Subcutaneous abdominal adipose tissue (tissue), 5 donors: Measurements from ENCODE around the gene KLKB1.

Experiments used
- H3K27ac ChIP-seq: one replicate; pipeline ENCODE4 v1.7.0; 2013; ENCODE audit warnings: low read depth, mild to moderate bottlenecking, inconsistent platforms, low read length, moderate library complexity
- H3K27me3 ChIP-seq, 5 donors: one replicate each; pipeline ENCODE4 v1.7.0; 2013; ENCODE audit warnings: low read length in 5 of 5, inconsistent platforms in 1 of 5; ENCODE audit not compliant: control insufficient read depth in 5 of 5, insufficient read depth in 4 of 5
- H3K36me3 ChIP-seq, 5 donors: one replicate each; pipeline ENCODE4 v1.7.0; 2013; ENCODE audit warnings: low read length in 5 of 5; ENCODE audit not compliant: control insufficient read depth in 5 of 5, insufficient read depth in 5 of 5
- H3K4me1 ChIP-seq, 5 donors: one replicate each; pipeline ENCODE4 v1.7.0; 2013; ENCODE audit warnings: low read length in 5 of 5, mild to moderate bottlenecking in 3 of 5, moderate library complexity in 1 of 5; ENCODE audit not compliant: control insufficient read depth in 5 of 5, insufficient read depth in 5 of 5
- H3K4me3 ChIP-seq, 5 donors: one replicate each; pipeline ENCODE4 v1.7.0; 2013; ENCODE audit warnings: low read length in 5 of 5, low read depth in 1 of 5
- H3K9ac ChIP-seq, 5 donors: one replicate each; pipeline ENCODE4 v1.7.0; 2013; ENCODE audit warnings: low read length in 5 of 5, mild to moderate bottlenecking in 4 of 5, moderate library complexity in 3 of 5
- H3K9me3 ChIP-seq, 5 donors: one replicate each; pipeline ENCODE4 v1.7.0; 2013; ENCODE audit warnings: low read length in 5 of 5; ENCODE audit not compliant: control insufficient read depth in 5 of 5
- donor health status: healthy.
- donor health status: healthy.
- donor health status: healthy.
- donor health status: healthy.
- donor health status: healthy.

Gene KLKB1

GRCh38 chr4:186285147-186285546 is 57.8 kb downstream of the KLKB1 start:
- no peak overlapping the region for H3K27ac ChIP-seq
- H3K36me3 ChIP-seq: no peaks in the 10 kb centered on the region
- H3K4me1 ChIP-seq: no peaks in the 10 kb centered on the region
- H3K27me3 ChIP-seq: peaks cover 0 to 3% (median 0%) of the 10 kb centered on the region in 5 donors
- no peak overlapping the region for H3K9ac ChIP-seq
- H3K9me3 ChIP-seq: no peaks in the 10 kb centered on the region
- no peak overlapping the region for H3K4me3 ChIP-seq

GRCh38 chr4:186286581-186286980 is 59.3 kb downstream of the KLKB1 start:
- Histone ChIP-seq H3K36me3 (no peaks in the 10 kb centered on the region), H3K27me3 (peaks cover 0 to 8% (median 0%) of the 10 kb centered on the region in 5 donors), H3K9me3 (no peaks in the 10 kb centered on the region), H3K27ac (no peak overlapping the region), H3K4me3 (no peak overlapping the region), H3K4me1 (no peaks in the 10 kb centered on the region), H3K9ac (no peak overlapping the region)

- no peak overlapping the region for H3K9ac ChIP-seq
- no peaks in the 10 kb centered on the region for H3K36me3 ChIP-seq
- H3K4me3 ChIP-seq: no peak overlapping the region
- H3K4me1 ChIP-seq: no peaks in the 10 kb centered on the region
- no peak overlapping the region for H3K27ac ChIP-seq
- no peaks in the 10 kb centered on the region for H3K9me3 ChIP-seq
- H3K27me3 ChIP-seq: peaks cover 0 to 8% (median 0%) of the 10 kb centered on the region in 5 donors
These were observed 64.1 kb downstream of the KLKB1 start for GRCh38 chr4:186291256-186291890.

GRCh38 chr4:186294160-186294559 is 66.9 kb downstream of the KLKB1 start:
- Histone ChIP-seq H3K9me3 (no peaks in the 10 kb centered on the region), H3K36me3 (no peaks in the 10 kb centered on the region), H3K9ac (no peak overlapping the region), H3K4me3 (no peak overlapping the region), H3K27me3 (peaks cover 4 to 25% (median 13%) of the 10 kb centered on the region in 5 donors), H3K4me1 (peaks cover 0 to 4% (median 0%) of the 10 kb centered on the region in 5 donors), H3K27ac (no peak overlapping the region)

- Histone ChIP-seq H3K9me3 (no peaks in the 10 kb centered on the region), H3K4me1 (peaks cover 0 to 4% (median 0%) of the 10 kb centered on the region in 5 donors), H3K27me3 (peaks cover 4 to 21% (median 13%) of the 10 kb centered on the region in 5 donors), H3K36me3 (no peaks in the 10 kb centered on the region), H3K27ac (no peak overlapping the region), H3K4me3 (no peak overlapping the region), H3K9ac (no peak overlapping the region)
These were observed 69.2 kb downstream of the KLKB1 start for GRCh38 chr4:186296481-186296880.

GRCh38 chr4:186297013-186297645 is 69.8 kb downstream of the KLKB1 start:
- Histone ChIP-seq H3K27me3 (peaks cover 4 to 20% (median 13%) of the 10 kb centered on the region in 5 donors), H3K9me3 (no peaks in the 10 kb centered on the region), H3K36me3 (no peaks in the 10 kb centered on the region)

GRCh38 chr4:186298031-186298647 is 70.8 kb downstream of the KLKB1 start:
- Histone ChIP-seq H3K9ac (no peak overlapping the region), H3K27ac (no peak overlapping the region), H3K36me3 (no peaks in the 10 kb centered on the region), H3K4me3 (peak overlapping the region in 1 of 5 donors; percentile 13), H3K27me3 (peaks cover 4 to 17% (median 13%) of the 10 kb centered on the region in 5 donors), H3K4me1 (peaks cover 0 to 4% (median 0%) of the 10 kb centered on the region in 5 donors), H3K9me3 (no peaks in the 10 kb centered on the region)

More at GRCh38 chr4:186297013-186297645, 69.8 kb downstream of the KLKB1 start:
- no peak overlapping the region for H3K9ac ChIP-seq
- H3K4me3 ChIP-seq: no peak overlapping the region
- peaks cover 0 to 4% (median 0%) of the 10 kb centered on the region in 5 donors for H3K4me1 ChIP-seq
- H3K27ac ChIP-seq: no peak overlapping the region

- peaks cover 4 to 19% (median 10%) of the 10 kb centered on the region in 5 donors for H3K27me3 ChIP-seq
- peaks cover 0 to 4% (median 0%) of the 10 kb centered on the region in 5 donors for H3K4me1 ChIP-seq
- H3K36me3 ChIP-seq: no peaks in the 10 kb centered on the region
- no peak overlapping the region for H3K9ac ChIP-seq
- H3K4me3 ChIP-seq: no peak overlapping the region
- no peak overlapping the region for H3K27ac ChIP-seq
- H3K9me3 ChIP-seq: no peaks in the 10 kb centered on the region
These were observed 72.0 kb downstream of the KLKB1 start for GRCh38 chr4:186299291-186299690.

GRCh38 chr4:186300659-186301390 is 73.5 kb downstream of the KLKB1 start:
- peaks cover 4 to 24% (median 15%) of the 10 kb centered on the region in 5 donors for H3K27me3 ChIP-seq
- peaks cover 0 to 4% (median 0%) of the 10 kb centered on the region in 5 donors for H3K4me1 ChIP-seq
- no peak overlapping the region for H3K27ac ChIP-seq
- no peak overlapping the region for H3K4me3 ChIP-seq
- no peak overlapping the region for H3K9ac ChIP-seq
- no peaks in the 10 kb centered on the region for H3K36me3 ChIP-seq
- H3K9me3 ChIP-seq: no peaks in the 10 kb centered on the region
